Measurements from ENCODE around the gene TAS2R3. TPM values are rescaled to one million over a fixed set of nuclear protein-coding genes. Genes with fewer than 3 reads are reported as not detected.

TAS2R3 gene
- total RNA-seq = 4.2 TPM

GRCh38 chr7:141763797-141764196 lies at the start of gene TAS2R3:
Gene TAS2R3 (plus strand): TSS chr7:141764097. CDS start chr7:141764159, 62 bp downstream.

GRCh38 chr7:141737836-141738591 lies 25.9 kb upstream of the TAS2R3 start, which contains the start of gene SSBP1:
Gene SSBP1 (plus strand): TSS chr7:141738358. CDS start chr7:141739167, 809 bp downstream.

GRCh38 chr7:141776374-141776773 lies 12.5 kb downstream of the TAS2R3 start, which contains the start of gene TAS2R4:
Gene TAS2R4 (plus strand): TSS chr7:141776674. CDS start chr7:141778489, 1,815 bp downstream.

GRCh38 chr7:141789917-141790316 lies 26.0 kb downstream of the TAS2R3 start, which contains the start of gene TAS2R5:
Gene TAS2R5 (plus strand): TSS chr7:141790217. CDS start chr7:141790362, 145 bp downstream.

Other genes starting within 250 kb of the TAS2R3 start
- 42.1 TPM for gene AGK, start 212.7 kb upstream of the TAS2R3 start, total RNA-seq
- 80.9 TPM for gene DENND11, start 61.9 kb upstream of the TAS2R3 start, total RNA-seq
- 0.27 TPM for gene WEE2, start 55.7 kb upstream of the TAS2R3 start, total RNA-seq
- 121 TPM for gene SSBP1, start 25.7 kb upstream of the TAS2R3 start, total RNA-seq
- gene TAS2R4, start 12.6 kb downstream of the TAS2R3 start, total RNA-seq = 5.6 TPM
- 8.6 TPM for gene TAS2R5, start 26.1 kb downstream of the TAS2R3 start, total RNA-seq
- gene PRSS37, start 77.4 kb downstream of the TAS2R3 start, total RNA-seq = not detected
- gene OR9A4, start 152.3 kb downstream of the TAS2R3 start, total RNA-seq = 0.71 TPM
- gene CLEC5A, start 182.9 kb downstream of the TAS2R3 start, total RNA-seq = 0.49 TPM
- not detected for gene TAS2R38, start 209.7 kb downstream of the TAS2R3 start, total RNA-seq
- 0.99 TPM for gene MGAM, start 231.8 kb downstream of the TAS2R3 start, total RNA-seq